Measurements from ENCODE around the gene OR10H1.

DNA sequence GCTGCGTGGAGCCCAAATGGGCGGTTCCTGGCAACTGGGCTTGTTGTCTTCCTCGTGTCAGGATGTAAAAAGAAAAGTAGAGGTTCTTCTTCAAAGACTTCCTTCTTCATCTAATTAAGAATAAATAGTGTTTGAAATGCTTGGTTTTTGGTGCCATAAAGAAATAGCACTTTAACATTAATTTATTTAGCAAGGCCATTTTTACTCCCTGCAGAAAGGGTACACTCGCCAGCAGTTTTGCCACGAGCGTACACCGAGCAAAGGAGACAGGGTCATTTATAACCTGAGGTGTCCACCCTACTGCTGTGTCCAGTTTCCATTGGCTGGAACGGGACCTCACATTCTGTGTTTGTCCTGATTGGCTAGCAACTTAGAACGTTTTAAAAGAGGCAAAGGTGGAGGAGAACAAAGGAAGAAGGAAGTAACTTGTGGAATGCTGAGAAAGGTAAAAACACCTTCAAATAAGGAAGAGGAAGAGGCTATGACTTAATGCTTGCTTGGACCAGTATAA is 21.8 kb upstream of the OR10H1 start:
- TF ChIP-seq CTCF (conservative IDR thresholded peaks at IDR 0.05; ENCODE audit: low read length) (no peak), EZH2phosphoT487 (IDR thresholded peaks at IDR 0.05; ENCODE audit: borderline replicate concordance, low read depth, low read length) (no peak)
